ENCODE results near the gene MED27. TPM values are rescaled to one million over a fixed set of nuclear protein-coding genes. Genes with fewer than 3 reads are reported as not detected.
"Not testable (repeated sequence)": the region's sequence is repeated elsewhere in the genome, so short reads cannot be mapped to it uniquely, and the experiment has no call there.

Gene MED27
- total RNA-seq, 3 donors from 2014 or later, result 13.0 to 16.3 (median 14.4) TPM

- Histone ChIP-seq H3K9me3 (no peaks in the 10 kb centered on the region), H3K4me3 (no peak overlapping the region), H3K36me3 (ENCODE audit: low read depth) (no peaks in the 10 kb centered on the region), H3K4me1 (ENCODE audit: low read depth) (no peaks in the 10 kb centered on the region)
- intact Hi-C loops (cut with DNase I, micrococcal nuclease), result no loop called here
- DNase-seq (no peak), ATAC-seq (no peak)
- TF ChIP-seq, protein P1, sequence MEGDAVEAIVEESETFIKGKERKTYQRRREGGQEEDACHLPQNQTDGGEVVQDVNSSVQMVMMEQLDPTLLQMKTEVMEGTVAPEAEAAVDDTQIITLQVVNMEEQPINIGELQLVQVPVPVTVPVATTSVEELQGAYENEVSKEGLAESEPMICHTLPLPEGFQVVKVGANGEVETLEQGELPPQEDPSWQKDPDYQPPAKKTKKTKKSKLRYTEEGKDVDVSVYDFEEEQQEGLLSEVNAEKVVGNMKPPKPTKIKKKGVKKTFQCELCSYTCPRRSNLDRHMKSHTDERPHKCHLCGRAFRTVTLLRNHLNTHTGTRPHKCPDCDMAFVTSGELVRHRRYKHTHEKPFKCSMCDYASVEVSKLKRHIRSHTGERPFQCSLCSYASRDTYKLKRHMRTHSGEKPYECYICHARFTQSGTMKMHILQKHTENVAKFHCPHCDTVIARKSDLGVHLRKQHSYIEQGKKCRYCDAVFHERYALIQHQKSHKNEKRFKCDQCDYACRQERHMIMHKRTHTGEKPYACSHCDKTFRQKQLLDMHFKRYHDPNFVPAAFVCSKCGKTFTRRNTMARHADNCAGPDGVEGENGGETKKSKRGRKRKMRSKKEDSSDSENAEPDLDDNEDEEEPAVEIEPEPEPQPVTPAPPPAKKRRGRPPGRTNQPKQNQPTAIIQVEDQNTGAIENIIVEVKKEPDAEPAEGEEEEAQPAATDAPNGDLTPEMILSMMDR (IDR thresholded peaks at IDR 0.05), result no peak
These were observed 13.6 kb downstream of the MED27 start for GRCh38 chr9:132066057-132066456.

DNA sequence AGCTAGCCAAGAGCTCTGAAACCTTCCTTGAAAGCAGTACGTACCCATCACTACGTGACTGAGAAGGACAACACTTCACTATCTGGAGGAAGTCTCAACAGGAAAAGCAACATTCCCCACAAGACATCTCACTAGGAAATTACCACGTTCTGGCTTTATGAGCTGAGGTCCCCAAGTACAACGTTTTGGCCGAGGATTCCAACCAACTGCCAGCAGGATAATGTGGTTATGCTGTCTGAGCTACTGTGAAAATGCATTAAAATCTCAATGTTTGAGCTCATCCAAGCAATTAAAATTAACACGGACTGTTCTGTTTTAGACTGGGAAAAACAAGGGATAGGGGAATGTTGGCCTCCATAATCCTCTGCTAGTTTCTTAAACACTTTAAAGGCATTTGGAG lies 16.4 kb downstream of the MED27 start:
- ATAC-seq (no peak), DNase-seq (no peak)
- H3K4me1 ChIP-seq (ENCODE audit: low read depth), result no peaks in the 10 kb centered on the region
- no peaks in the 10 kb centered on the region for H3K9me3 ChIP-seq
- H3K36me3 ChIP-seq (ENCODE audit: low read depth), result no peaks in the 10 kb centered on the region
- intact Hi-C loops (cut with DNase I, micrococcal nuclease), result no loop called here
- no peak overlapping the region for H3K4me3 ChIP-seq
- TF ChIP-seq, protein P1 (IDR thresholded peaks at IDR 0.05), result no peak

- no peak for ATAC-seq
- H3K9me3 ChIP-seq, result no peaks in the 10 kb centered on the region
- no peak for DNase-seq
- intact Hi-C loops (cut with DNase I, micrococcal nuclease), result no loop called here
- no peaks in the 10 kb centered on the region for H3K36me3 ChIP-seq (ENCODE audit: low read depth)
- H3K4me3 ChIP-seq, result no peak overlapping the region
- no peaks in the 10 kb centered on the region for H3K4me1 ChIP-seq (ENCODE audit: low read depth)
- TF ChIP-seq, protein P1 (IDR thresholded peaks at IDR 0.05), result no peak
These were observed 16.9 kb downstream of the MED27 start for GRCh38 chr9:132062806-132063205.

GRCh38 chr9:132061526-132061925 lies 18.1 kb downstream of the MED27 start:
- intact Hi-C loops (cut with DNase I, micrococcal nuclease), result no loop called here
- no peaks in the 10 kb centered on the region for H3K9me3 ChIP-seq
- ATAC-seq, result no peak
- no peaks in the 10 kb centered on the region for H3K36me3 ChIP-seq (ENCODE audit: low read depth)
- no peak overlapping the region for H3K4me3 ChIP-seq
- H3K4me1 ChIP-seq (ENCODE audit: low read depth), result no peaks in the 10 kb centered on the region
- TF ChIP-seq, protein P1 (IDR thresholded peaks at IDR 0.05), result no peak
- DNase-seq, result no peak

GRCh38 chr9:132059361-132059760 lies 20.3 kb downstream of the MED27 start:
- Histone ChIP-seq H3K4me1 (ENCODE audit: low read depth) (no peaks in the 10 kb centered on the region), H3K36me3 (ENCODE audit: low read depth) (no peaks in the 10 kb centered on the region), H3K9me3 (no peaks in the 10 kb centered on the region), H3K4me3 (no peak overlapping the region)
- TF ChIP-seq, protein P1 (IDR thresholded peaks at IDR 0.05), result no peak
- ATAC-seq (no peak), DNase-seq (no peak)
- intact Hi-C loops (cut with DNase I, micrococcal nuclease), result no loop called here

- intact Hi-C loops (cut with DNase I, micrococcal nuclease); H3K4me3 ChIP-seq; H3K9me3 ChIP-seq; ATAC-seq; H3K36me3 ChIP-seq (ENCODE audit: low read depth); H3K4me1 ChIP-seq (ENCODE audit: low read depth); DNase-seq: not testable (repeated sequence)
These were observed 21.4 kb downstream of the MED27 start for GRCh38 chr9:132058226-132058625.

Measured in mucosa of descending colon (tissue), 3 donors.